ENCODE data around the gene RFNG. TPM values are rescaled to one million over a fixed set of nuclear protein-coding genes. Genes with fewer than 3 reads are reported as not detected.

Gene RFNG
- total RNA-seq, 2 donors from 2014 or later, result 37.9 to 43.1 TPM

DNA sequence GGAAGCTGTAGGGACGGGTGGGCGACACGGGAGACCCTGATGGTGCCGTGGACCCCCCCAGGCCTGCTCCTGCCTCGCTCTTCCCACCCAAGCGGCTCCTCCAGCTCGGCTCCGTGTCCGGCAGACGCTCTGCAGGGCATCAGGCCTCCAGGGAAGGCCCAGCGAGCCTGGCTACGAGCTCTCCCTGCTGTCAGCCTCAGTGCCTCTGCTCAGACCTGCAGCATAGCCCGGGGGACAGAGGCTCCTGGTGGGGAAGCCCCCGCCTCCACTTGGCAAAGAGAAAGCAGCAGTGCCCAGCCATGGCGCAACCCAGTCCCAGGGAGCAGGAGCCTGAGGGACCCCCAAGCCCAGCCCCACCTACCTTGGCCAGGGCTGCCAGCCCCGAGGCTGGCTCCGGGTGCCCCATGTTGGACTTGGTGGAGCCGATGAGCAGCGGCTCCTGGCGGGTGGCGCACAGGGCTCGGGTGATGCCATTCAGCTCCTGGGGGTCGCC is 40.5 kb upstream of the RFNG start:
- Histone ChIP-seq H3K9me3 (no peaks in the 10 kb centered on the region), H3K4me3 (no peak overlapping the region), H3K4me1 (peaks cover 9% of the 10 kb centered on the region), H3K27me3 (no peaks in the 10 kb centered on the region), H3K27ac (no peak overlapping the region), H3K36me3 (replicated peaks in 1 of 2; ENCODE audit: insufficient read depth in 1 of 2, low read depth in 2 of 2) (peaks cover 8 to 48% of the 10 kb centered on the region in 2 donors)
- intact Hi-C loops (cut with DNase I), result no loop called here
- no peak for ATAC-seq
- WGBS, 2 donors, result 80 to 92% methylated on average over 2 to 15 of the region's 23 CpGs
- no peak for DNase-seq
- no peak for TF ChIP-seq POLR2A (IDR thresholded peaks at IDR 0.05)
- TF ChIP-seq, protein P1, sequence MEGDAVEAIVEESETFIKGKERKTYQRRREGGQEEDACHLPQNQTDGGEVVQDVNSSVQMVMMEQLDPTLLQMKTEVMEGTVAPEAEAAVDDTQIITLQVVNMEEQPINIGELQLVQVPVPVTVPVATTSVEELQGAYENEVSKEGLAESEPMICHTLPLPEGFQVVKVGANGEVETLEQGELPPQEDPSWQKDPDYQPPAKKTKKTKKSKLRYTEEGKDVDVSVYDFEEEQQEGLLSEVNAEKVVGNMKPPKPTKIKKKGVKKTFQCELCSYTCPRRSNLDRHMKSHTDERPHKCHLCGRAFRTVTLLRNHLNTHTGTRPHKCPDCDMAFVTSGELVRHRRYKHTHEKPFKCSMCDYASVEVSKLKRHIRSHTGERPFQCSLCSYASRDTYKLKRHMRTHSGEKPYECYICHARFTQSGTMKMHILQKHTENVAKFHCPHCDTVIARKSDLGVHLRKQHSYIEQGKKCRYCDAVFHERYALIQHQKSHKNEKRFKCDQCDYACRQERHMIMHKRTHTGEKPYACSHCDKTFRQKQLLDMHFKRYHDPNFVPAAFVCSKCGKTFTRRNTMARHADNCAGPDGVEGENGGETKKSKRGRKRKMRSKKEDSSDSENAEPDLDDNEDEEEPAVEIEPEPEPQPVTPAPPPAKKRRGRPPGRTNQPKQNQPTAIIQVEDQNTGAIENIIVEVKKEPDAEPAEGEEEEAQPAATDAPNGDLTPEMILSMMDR (IDR thresholded peaks at IDR 0.05), result no peak

DNA sequence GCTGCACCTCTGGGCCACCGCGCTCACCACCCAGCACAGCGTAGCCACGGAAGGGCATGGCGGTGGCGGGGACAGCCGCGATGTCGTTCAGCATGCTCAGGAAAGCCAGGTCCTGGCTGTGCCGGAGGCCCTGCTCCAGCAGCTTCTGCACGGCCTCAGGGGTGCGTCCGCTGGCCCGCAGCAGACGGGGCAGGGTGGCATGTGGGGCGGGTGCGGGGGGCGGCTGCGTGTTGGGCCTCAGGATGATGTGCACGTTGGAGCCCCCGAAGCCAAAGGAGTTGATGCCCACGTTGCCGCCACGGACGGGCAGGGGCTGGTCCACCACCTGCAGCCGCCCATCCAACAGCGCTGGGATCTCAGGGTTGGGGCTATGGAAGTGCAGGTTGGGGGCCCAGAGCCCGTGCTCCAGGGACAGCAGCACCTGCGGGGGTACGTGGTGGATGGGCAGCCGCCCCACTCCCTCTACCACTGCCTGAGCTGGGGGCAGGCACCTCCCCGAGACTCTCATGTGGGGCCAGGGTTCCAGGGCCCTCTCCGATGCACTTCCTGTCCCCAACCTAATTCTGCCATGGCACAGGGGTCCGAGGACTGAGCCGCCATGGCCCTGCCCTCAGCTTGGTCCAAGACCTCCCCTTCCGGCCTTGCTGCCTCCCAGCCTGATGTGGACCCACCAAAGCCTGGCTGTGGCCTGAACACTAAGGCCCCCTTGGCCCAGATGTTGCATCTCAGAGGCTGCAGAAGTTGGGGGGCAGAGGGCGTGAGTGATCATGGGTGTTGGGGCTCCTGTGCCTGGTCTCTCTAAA is 39.9 kb upstream of the RFNG start:
- Histone ChIP-seq H3K4me1 (peaks cover 2% of the 10 kb centered on the region), H3K9me3 (no peaks in the 10 kb centered on the region), H3K27me3 (no peaks in the 10 kb centered on the region), H3K27ac (no peak overlapping the region), H3K36me3 (replicated peaks in 1 of 2; ENCODE audit: insufficient read depth in 1 of 2, low read depth in 2 of 2) (peaks cover 8 to 55% of the 10 kb centered on the region in 2 donors), H3K4me3 (no peak overlapping the region)
- no peak for ATAC-seq
- TF ChIP-seq, protein P1 (IDR thresholded peaks at IDR 0.05), result no peak
- TF ChIP-seq POLR2A (IDR thresholded peaks at IDR 0.05), result no peak
- intact Hi-C loops (cut with DNase I), result no loop called here
- 95 to 97% methylated on average over 6 to 35 of the region's 37 CpGs for WGBS, 2 donors
- no peak for DNase-seq

DNA sequence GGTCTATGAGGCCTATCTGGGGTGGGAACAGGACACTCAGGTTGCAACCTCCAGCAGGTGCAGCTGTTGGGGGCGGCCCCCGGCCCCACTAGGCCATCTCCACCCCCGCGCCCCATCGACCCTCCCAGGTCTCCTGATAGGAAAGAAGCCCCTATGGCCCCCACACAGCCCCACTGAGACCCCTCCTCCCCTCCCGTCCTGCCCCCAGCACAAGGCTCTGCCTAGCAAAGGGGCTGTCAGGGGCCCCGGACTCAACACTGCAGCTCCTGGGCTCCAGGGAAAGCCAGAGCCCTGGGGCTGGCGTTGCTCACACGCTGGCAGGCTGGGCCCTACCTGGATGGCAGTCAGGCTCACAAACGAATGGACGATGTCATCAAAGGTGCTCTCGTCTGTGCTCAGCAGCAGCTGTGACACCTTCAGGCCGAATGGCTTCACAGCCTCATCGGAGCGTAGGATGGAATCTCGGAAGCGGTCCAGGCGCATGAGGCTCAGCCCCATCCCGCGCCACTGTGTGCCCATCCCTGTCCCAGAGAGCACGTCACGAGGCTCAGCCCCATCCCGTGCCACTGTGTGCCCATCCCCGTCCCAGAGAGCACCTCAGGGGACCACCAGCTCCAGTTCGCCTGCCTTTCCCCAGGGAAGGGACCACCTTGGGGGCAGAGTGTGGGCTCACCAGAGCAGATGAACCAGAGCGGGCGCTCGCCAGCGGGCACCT is 39.1 kb upstream of the RFNG start:
- TF ChIP-seq, protein P1 (IDR thresholded peaks at IDR 0.05), result no peak
- TF ChIP-seq POLR2A (IDR thresholded peaks at IDR 0.05), result no peak
- Histone ChIP-seq H3K36me3 (replicated peaks in 1 of 2; ENCODE audit: insufficient read depth in 1 of 2, low read depth in 2 of 2) (peaks cover 8 to 57% of the 10 kb centered on the region in 2 donors), H3K4me3 (no peak overlapping the region), H3K4me1 (no peaks in the 10 kb centered on the region), H3K9me3 (no peaks in the 10 kb centered on the region), H3K27me3 (no peaks in the 10 kb centered on the region), H3K27ac (no peak overlapping the region)
- ATAC-seq (no peak), DNase-seq (no peak)
- intact Hi-C loops (cut with DNase I), result no loop called here
- 96 to 100% methylated on average over 11 to 19 of the region's 29 CpGs for WGBS, 2 donors

DNA sequence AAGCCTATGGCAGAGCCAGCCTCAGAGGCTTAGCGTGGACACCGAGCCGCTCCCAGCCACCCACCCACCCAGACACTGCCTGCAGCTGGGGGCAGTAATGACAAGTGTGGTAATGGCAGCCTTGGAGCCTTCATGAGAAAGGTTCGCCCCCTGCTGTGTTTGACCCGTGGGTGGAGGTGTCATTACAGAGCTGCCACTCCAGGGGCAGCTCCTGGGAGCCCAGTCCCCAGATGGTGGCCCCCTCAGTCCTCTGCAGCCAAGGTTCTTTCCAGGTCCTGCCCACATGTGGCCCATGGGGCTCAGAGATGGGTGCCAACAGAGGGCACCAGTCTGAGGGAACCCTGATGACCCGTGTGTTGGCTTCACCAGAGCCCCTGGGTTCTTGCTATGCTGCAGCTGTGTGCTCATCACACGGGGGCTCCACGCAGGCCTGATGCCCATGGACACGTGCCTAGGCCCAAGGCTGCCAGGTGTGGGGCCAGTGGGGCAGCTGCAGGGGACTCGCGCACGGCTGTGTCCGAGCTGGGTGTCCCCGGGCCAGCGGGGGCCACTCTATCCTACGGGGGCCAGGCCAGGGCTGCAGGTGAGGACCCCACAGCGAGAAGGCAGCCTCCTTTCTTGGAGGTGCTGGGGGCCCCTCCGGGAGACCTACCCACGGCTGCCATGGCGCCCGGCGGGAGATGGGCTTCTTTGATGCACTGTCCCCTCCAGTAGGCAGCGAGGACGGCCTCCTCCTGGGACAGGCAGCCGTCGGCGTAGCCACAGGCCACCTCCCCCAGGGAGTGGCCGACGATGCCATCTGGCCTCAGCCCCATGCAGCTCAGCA is 38.3 kb upstream of the RFNG start:
- TF ChIP-seq, protein P1 (IDR thresholded peaks at IDR 0.05), result no peak
- no peak for TF ChIP-seq POLR2A (IDR thresholded peaks at IDR 0.05)
- H3K27me3 ChIP-seq, result no peaks in the 10 kb centered on the region
- ATAC-seq (no peak), DNase-seq (no peak)
- no peak overlapping the region for H3K4me3 ChIP-seq
- H3K27ac ChIP-seq, result no peak overlapping the region
- H3K4me1 ChIP-seq, result no peaks in the 10 kb centered on the region
- H3K9me3 ChIP-seq, result no peaks in the 10 kb centered on the region
- intact Hi-C loops (cut with DNase I), result no loop called here
- WGBS, 2 donors, result 40 to 89% methylated on average over 1 to 27 of the region's 29 CpGs
- peaks cover 8 to 58% of the 10 kb centered on the region in 2 donors for H3K36me3 ChIP-seq (replicated peaks in 1 of 2; ENCODE audit: insufficient read depth in 1 of 2, low read depth in 2 of 2)
